ENCODE measurements around the gene MED22. TPM values are rescaled to one million over a fixed set of nuclear protein-coding genes. Genes with fewer than 3 reads are reported as not detected.

The MED22 gene
- polyA plus RNA-seq, 1 donor (not counting 4 experiments of a cell fraction or from before 2014, with no cell fraction given), result 15.9 TPM

DNA sequence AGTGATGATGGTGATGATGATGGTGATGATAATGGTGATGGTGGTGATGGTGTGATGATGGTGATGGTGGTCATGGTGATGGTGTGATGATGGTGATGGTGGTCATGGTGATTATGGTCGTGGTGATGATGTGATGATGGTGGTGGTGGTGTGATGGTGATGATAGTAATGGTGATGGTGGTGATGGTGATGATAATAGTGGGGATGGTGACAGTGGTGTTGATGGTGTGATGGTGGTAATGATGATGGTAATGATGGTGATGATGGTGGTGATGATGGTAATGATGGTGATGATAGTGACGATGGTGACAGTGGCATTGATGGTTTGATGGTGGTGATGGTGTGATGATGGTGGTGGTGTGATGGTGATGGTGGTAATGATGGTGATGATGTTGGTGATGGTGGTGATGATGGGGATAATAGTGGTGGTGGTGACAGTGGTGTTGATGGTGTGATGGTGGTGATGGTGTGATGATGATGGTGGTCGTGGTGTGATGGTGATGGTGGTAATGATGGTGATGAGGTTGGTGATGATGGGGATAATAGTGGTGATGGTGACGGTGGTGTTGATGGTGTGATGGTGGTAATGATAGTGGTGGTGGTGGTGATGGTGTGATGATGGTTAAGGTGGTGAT is 34.7 kb upstream of the MED22 start:
- TF ChIP-seq, protein P1, sequence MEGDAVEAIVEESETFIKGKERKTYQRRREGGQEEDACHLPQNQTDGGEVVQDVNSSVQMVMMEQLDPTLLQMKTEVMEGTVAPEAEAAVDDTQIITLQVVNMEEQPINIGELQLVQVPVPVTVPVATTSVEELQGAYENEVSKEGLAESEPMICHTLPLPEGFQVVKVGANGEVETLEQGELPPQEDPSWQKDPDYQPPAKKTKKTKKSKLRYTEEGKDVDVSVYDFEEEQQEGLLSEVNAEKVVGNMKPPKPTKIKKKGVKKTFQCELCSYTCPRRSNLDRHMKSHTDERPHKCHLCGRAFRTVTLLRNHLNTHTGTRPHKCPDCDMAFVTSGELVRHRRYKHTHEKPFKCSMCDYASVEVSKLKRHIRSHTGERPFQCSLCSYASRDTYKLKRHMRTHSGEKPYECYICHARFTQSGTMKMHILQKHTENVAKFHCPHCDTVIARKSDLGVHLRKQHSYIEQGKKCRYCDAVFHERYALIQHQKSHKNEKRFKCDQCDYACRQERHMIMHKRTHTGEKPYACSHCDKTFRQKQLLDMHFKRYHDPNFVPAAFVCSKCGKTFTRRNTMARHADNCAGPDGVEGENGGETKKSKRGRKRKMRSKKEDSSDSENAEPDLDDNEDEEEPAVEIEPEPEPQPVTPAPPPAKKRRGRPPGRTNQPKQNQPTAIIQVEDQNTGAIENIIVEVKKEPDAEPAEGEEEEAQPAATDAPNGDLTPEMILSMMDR (optimal IDR thresholded peaks at IDR 0.05 in 1 of 3, IDR thresholded peaks at IDR 0.05 in 1 of 3, conservative IDR thresholded peaks at IDR 0.05 in 1 of 3; ENCODE audit: extremely low read depth in 1 of 3, insufficient read depth in 2 of 3, low read length in 3 of 3), result no peak
- no peak for TF ChIP-seq EZH2 (IDR thresholded peaks at IDR 0.05; ENCODE audit: low read length)
- Histone ChIP-seq H3K27me3 (ENCODE audit: control insufficient read depth, extremely low read depth, insufficient read depth, low read length) (no peaks in the 10 kb centered on the region), H4K20me1 (ENCODE audit: control insufficient read depth, extremely low read depth, insufficient read depth, low read length) (no peaks in the 10 kb centered on the region), H2AFZ (ENCODE audit: control insufficient read depth, low read length) (no peak overlapping the region), H3K9ac (ENCODE audit: control insufficient read depth, extremely low read depth, insufficient read depth, low read length) (no peak overlapping the region), H3K79me2 (ENCODE audit: control insufficient read depth, insufficient read depth, low read length) (no peaks in the 10 kb centered on the region), H3K9me1 (ENCODE audit: control insufficient read depth, extremely low read depth, insufficient read depth, low read length) (no peaks in the 10 kb centered on the region), H3K9me3 (ENCODE audit: control insufficient read depth, low read depth, low read length) (no peaks in the 10 kb centered on the region), H3K36me3 (ENCODE audit: control insufficient read depth in 2 of 2, extremely low read depth in 1 of 2, insufficient read depth in 2 of 2, low read length in 2 of 2) (no peaks in the 10 kb centered on the region), H3K27ac (ENCODE audit: control insufficient read depth, insufficient read depth, low read length) (no peak overlapping the region), H3K4me2 (ENCODE audit: control insufficient read depth, extremely low read depth, insufficient read depth, low read depth, low read length) (no peak overlapping the region), H3K4me1 (ENCODE audit: control insufficient read depth, extremely low read depth, insufficient read depth, low read length) (peaks cover 6% of the 10 kb centered on the region), H3K4me3 (ENCODE audit: control insufficient read depth in 2 of 3, extremely low read depth in 1 of 3, insufficient read depth in 2 of 3, low read depth in 1 of 3, low read length in 3 of 3) (no peak overlapping the region)
- FAIRE-seq, result no peak
- DNase-seq (ENCODE audit: low read depth, low spot score), result no peak
- dilution Hi-C loops (cut with MboI; ENCODE audit: extremely low pct_ligation_motif_present, low sequenced_read_pairs), result no loop called here

DNA sequence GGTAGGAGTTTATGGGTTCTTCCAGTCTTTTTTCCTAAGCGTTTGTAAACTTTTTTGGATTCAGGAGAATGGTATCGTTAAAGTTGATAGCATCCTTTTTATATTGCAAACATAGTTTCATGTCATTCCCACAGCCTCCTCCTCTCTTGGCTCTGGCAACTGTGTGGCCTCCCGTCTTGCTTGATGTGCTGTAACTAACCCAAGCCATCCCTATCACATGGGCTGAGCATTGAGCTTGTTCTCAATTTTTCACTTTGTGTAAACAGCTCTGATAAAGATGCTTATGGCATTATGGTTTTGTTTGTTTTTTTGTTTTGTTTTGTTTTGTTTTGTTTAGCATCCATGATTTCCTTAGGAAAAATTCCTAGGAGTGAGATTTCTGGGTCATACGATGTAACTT is 32.8 kb upstream of the MED22 start:
- Histone ChIP-seq H3K36me3 (ENCODE audit: control insufficient read depth in 2 of 2, extremely low read depth in 1 of 2, insufficient read depth in 2 of 2, low read length in 2 of 2) (no peaks in the 10 kb centered on the region), H3K9me1 (ENCODE audit: control insufficient read depth, extremely low read depth, insufficient read depth, low read length) (no peaks in the 10 kb centered on the region), H3K27me3 (ENCODE audit: control insufficient read depth, extremely low read depth, insufficient read depth, low read length) (no peaks in the 10 kb centered on the region), H4K20me1 (ENCODE audit: control insufficient read depth, extremely low read depth, insufficient read depth, low read length) (no peaks in the 10 kb centered on the region), H3K9me3 (ENCODE audit: control insufficient read depth, low read depth, low read length) (no peaks in the 10 kb centered on the region), H3K4me3 (ENCODE audit: control insufficient read depth in 2 of 3, extremely low read depth in 1 of 3, insufficient read depth in 2 of 3, low read depth in 1 of 3, low read length in 3 of 3) (no peak overlapping the region), H3K27ac (ENCODE audit: control insufficient read depth, insufficient read depth, low read length) (no peak overlapping the region), H2AFZ (ENCODE audit: control insufficient read depth, low read length) (no peak overlapping the region), H3K4me1 (ENCODE audit: control insufficient read depth, extremely low read depth, insufficient read depth, low read length) (peaks cover 4% of the 10 kb centered on the region), H3K79me2 (ENCODE audit: control insufficient read depth, insufficient read depth, low read length) (no peaks in the 10 kb centered on the region), H3K4me2 (ENCODE audit: control insufficient read depth, extremely low read depth, insufficient read depth, low read depth, low read length) (no peak overlapping the region), H3K9ac (ENCODE audit: control insufficient read depth, extremely low read depth, insufficient read depth, low read length) (no peak overlapping the region)
- DNase-seq (ENCODE audit: low read depth, low spot score) (no peak), FAIRE-seq (no peak)
- TF ChIP-seq EZH2 (IDR thresholded peaks at IDR 0.05; ENCODE audit: low read length), result no peak
- TF ChIP-seq, protein P1 (optimal IDR thresholded peaks at IDR 0.05 in 1 of 3, IDR thresholded peaks at IDR 0.05 in 1 of 3, conservative IDR thresholded peaks at IDR 0.05 in 1 of 3; ENCODE audit: extremely low read depth in 1 of 3, insufficient read depth in 2 of 3, low read length in 3 of 3), result no peak
- dilution Hi-C loops (cut with MboI; ENCODE audit: extremely low pct_ligation_motif_present, low sequenced_read_pairs), result no loop called here
